CD4-positive, alpha-beta T cell treated with Interleukin-17A for 4 hours (primary cell): Measurements from ENCODE around the gene MLX.

Experiments used
- DNase-seq: peaks from one replicate; pipeline ENCODE4 v3.0.0-alpha.2; 2020; ENCODE audit warnings: mixed read lengths

MLX gene, protein sequence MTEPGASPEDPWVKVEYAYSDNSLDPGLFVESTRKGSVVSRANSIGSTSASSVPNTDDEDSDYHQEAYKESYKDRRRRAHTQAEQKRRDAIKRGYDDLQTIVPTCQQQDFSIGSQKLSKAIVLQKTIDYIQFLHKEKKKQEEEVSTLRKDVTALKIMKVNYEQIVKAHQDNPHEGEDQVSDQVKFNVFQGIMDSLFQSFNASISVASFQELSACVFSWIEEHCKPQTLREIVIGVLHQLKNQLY

DNA sequence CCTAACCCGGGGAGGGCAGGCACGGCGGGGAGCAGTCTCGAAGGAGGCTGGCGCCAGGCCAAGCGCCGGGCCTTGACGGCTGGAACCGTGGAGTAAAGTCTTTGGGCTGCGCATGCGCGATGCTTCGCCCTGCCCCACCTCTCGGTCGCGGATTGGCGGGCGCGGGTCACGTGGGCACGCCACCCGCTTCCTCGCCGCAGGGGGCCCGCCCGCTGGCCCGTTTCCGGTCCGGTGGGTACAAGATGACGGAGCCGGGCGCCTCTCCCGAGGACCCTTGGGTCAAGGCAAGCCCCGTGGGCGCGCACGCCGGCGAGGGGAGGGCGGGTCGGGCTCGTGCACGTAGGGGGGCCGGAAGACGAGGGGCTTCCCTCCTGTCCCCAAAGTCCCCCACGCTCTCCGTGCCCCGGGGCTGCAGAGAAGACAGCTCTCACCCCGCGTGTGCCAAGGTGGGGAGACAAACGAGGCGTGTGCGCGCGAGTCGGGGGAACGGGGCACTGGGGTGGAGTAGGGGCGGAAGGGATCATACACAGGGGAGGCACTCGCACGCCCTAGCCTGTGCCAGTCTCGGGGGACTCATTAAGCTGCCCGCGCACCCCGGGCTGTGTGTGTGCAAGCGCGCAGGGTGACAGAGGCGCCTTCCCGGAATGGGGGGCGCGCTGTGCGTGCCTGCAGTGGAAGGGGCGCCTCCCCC, at the start of gene MLX:
TSS of gene MLX (plus strand) at position 218 of the 691 bp plus-strand sequence. CDS start at position 243, 25 bp downstream.
- peak; percentile 94 for DNase-seq

DNA sequence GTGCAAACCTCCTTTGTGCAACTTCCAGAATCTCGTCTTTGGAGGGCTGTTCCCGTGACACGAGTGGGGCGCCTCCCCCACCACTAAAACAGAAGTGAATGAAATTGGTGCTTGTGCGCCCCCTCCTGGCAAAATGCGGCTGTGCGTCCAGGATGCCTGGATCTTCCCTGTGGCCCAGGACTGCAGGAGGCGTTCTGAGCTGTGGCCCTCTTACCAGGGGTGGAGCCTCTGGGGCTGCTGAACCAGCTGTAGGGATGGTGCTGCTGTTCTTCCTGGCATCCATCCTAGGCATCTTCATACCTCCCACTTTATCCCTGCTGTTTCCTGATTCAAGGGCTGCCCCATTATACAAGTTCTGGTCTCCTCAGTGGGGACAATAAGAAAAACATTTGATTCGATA, 49.4 kb upstream of the MLX start:
- DNase-seq = peak; percentile 90

DNA sequence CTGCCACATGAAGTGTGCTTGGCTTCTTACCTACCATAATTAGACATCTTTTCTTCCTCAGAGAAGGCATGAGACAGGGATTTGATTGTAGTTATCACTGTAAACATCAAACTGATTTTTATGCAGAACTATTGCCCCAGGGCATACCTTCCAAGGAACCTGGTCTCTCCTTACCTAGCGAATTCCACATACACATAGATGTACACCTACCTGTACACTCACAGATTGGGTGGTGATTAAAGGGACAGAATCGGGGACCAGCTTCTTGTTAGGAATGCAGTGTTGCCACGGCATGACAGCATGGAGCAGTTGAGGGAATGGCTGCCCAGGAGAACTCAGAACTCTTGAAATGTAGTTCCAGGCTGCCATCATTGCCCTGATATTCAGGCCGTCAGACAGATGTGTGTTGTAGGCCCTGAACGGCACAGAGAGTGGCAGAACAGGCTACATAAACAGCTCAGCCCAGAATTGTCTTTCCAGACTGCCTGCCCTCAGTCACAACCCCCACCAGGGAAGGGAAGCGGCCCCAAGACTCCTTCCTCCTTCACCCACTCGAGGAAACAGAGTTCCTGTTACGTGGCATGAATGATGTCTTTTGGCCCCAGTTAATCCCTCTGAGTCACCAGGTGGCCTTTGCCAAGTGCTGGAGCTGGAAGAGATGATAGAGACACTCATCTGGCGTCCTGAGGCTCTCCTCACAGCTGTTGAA, 48.7 kb upstream of the MLX start:
- DNase-seq = no peak

DNA sequence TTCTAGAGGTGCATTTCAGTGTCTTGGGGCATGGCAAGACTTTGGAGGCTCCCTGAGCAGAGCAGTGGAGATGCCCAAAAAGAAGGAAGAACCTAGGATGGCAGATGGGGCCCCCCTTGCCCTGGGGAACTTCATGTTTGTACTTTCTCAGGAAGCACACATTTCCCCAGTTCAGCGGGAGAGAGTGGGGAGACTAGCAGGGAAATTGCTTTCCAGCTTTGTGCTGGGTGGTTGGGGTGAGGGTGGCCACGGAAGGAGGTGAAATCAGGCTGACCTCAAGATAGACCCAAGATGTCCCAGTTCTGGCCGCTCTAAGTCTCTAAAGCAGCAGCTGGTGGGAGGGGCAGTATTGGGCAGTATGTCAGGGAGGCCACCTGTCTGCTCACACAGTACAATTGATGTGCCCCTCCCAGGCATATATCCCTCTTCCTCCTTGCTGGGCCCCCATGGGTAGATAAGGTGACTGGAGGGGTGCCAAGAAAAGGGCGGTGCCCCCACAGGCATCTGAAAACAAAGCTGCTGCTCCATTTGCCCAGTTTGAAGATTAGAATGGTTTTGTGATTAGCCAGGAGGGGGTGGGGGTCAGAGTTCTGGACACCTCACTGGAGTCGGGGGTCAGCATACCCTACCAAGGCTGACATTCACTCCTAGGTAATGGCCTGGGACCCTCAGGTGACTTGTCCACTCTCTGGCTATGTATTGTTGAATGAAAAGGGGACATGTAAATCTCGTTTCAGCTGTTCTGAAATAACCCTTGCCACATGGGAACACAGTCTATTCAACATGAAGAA, 48.0 kb upstream of the MLX start:
- DNase-seq = no peak

DNA sequence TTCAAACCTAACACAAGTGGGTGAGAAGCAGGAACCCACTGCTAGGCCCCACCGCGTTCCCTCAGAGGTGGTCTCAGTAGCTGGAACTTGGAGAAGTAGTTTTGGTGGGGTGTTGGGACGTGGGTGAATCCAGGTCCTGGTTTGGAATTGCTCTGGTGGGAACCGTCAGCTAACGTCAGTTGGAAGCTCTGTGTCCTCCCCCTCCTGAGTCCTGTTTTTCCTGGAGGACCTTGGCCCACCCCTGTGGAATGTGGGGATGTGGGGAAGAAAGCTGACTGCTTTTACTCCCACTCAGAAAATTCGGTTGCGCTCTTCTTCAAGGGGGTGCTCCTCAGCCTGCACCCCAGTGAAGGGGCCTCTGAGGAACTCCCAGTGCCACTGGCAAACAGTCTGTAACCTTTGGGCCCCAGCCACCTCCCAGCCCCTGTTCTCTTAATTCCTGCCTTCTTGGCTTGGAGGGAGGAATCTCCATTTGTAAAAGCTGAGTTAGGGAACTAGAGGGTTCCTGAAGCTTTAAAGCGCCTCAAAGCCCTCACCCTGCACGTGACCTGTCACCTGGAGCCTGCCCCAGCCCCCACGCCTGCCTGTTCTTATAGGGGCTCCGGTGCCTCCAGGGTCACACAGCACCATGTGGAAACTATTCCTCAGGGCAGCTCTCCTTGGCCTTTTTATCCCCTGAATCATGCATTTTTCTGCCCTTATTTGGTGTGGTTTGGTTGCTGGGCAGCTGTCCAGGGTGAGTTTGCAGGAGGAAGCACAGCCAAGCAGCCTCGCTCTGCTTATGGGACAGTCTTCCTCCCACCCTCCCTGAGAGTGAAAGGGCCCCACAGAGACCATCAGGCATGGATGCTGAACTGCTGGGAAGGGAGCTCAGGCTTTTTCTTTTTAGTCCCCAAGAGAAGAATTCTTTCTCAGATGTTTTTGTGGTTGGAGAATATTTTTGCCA, 47.1 kb upstream of the MLX start:
- DNase-seq = no peak

DNA sequence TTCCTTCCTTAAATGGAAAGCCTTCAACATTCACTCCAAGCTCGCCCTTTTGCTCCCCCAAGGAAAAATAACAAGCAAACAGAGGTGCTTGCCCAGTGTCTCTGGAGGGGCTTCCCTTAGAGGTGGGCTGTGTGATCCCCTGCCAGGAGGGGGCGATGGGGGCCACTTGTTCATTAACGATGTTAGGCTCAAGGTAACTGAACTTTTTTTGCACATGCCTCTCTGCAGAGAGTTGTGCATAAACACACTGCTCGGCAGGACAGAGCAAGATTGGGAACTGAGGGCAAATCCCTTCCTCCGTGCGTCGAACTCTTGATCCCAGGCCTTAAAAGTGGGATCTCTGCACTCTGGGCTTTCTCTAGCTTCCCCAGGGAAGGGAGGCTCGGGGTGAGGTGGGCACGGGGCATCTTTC, 46.4 kb upstream of the MLX start:
- DNase-seq = peak; percentile 53

DNA sequence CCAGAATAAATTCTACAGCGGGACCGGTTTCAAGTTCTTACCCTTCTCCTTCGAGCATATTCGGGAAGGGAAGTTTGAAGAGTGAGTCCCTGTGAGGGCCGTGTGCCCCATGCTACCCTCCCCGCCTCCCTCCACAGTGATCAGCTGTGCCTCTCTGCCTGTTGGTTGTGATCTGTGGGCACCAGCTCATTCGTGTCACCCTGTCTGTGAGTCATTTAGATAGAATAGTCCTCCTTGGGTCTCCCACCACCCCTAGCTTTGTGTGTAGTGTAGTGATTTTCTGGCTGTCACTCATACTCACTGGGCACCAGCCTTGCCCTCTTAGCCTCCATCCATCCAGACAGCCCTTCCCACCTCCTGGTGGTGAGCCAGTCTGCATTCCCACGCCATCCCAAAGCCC, 45.9 kb upstream of the MLX start:
- DNase-seq = no peak

DNA sequence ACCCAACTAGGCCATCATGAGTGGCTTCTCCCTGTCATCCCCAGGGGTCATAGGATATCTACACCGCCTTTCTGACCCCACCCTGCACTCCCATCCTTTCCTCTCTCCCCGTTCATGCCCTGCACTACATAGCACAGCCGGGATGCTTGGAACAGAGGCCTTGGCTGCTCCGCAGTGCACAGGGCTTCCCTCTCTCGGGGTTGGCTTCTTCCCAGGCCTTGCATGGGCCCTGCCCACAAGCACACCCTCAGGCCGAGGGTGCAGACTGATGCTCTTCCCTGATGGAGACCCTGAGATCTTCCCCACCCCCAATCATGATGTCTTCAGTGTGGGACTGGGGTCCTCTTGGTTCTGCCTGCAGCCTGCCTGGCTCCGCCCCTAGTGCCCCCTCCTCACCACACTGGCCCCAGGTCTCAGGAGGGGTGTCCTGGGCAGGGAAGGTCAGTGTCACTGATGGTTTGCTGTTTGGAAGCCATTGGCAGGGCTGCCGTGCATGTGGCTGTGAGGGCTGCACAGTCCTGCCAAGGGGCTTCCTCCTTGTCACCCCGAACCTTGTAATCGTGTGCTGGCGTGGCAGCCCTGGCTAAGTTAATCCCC, 45.1 kb upstream of the MLX start:
- no peak for DNase-seq

DNA sequence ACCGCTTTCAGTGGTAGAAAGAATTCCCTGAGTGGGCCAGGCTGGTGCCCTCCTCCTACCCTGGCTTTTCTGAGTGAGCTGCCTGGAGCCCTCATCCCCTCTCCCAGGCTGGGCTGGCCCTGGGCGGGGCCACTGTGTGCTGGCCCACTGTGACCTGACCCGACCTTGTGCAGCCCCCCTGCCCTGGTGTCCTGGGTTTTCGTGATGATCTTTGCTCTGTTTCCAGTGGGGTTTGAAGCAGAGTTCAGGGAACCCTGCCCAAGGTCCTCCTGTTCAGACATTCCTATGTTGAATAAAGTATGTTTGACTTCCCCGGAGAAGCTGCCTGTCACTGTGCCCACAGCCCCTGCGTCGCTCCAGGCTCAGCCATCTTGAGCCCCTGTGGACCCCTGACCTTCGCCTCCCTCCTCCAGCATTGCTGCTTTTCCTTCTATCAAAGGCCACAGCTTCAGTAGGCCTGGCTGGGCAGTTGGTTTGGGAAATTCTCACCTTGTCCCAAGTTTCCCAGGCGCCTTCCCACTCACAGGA, 44.6 kb upstream of the MLX start:
- DNase-seq = no peak

DNA sequence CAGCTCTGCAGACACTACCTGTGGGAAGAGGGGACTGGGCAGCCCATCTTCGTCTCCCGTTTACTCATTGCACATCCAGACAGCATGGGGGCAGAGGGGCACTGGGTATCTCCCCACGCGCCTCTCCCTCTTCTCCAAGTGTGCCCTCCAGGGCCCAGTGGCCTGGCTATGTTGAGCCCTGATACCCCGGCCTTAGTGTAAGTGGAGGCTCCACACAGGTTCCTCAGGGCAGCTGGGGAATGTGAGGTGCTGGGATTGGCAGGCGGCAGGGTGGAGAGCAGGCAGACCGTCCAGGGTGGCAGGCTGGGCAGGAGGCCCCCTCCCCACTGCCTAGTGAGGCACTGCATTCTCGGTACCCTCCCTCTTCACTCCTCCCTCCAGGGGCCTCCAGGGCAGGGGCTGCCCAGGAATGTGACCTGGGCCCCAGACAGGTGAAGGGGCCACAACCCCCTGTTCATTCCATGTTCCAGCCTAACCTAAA, 44.1 kb upstream of the MLX start:
- no peak for DNase-seq

DNA sequence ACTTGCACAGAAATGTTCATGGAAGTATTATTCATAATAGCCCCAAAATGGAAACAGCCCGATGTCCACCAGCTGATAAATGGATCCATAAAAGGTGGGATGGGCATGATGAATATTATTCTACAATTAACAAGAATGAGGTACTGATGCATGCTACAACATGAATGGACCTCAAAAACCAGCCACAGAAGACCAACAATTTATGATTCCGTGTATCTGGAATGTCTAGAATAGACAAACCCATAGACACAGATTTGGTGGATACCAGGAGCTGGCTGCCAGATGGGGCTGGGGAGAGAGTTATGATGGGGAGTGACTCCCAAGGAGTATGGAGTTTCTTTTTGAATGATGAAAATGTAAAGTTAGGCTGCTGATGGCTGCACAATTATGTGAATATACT, 41.7 kb upstream of the MLX start:
- no peak for DNase-seq

DNA sequence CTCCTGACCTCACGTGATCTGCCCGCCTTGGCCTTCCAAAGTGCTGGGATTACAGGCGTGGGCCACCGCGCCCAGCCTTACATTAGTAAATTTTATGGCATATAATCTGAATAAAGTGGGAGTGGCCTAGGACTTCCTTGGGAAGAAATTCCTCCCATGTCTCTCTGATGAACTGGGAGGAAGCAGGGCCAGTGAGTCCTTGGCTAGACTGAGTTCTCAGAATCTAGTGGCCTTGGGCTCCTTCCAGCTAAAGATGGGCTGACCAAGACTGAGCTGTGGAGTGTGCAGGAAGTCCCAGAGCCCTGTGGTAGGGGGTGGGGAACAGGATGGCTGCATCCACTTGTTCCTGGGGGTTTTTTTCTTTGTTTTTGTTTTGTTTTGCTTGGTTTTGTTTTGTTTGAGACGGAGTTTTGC, 40.9 kb upstream of the MLX start:
- no peak for DNase-seq

DNA sequence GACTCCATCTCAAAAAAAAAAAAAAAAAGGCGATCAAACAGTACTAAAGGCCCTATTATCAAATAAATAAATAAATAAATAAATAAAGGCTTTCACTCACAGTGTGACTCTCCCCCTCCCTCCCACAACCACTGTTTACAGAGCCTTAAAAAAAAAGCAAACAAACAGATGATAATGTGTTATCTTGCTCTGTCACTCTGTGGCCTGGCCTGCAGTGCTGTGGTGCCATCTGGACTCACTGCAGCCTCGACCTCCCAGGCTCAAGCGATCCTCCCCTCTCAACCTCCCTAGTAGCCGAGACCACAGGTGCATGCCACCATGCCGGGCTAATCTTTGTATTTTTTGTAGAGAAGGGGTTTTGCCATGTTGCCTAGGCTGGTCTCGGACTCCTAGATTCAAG, 39.0 kb upstream of the MLX start:
- no peak for DNase-seq

DNA sequence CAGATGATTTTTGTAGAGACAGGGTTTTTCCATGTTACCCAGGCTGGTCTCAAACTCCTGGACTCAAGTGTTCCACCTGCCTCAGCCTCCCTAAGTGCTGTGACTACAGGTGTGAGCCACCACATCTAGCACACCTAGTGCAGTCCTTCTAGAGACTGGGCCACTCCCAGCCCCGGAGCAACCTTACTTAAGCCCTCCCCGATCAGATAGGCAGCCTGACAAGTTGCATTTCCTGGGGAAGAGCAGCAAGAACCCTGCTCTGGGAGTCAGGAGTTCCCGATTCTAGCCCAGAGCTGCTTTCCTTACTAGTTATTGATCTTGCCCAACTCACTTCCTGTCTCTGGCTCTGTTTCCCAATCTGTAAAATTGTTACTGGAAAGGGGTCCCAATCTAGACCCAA, 37.8 kb upstream of the MLX start:
- DNase-seq = no peak

DNA sequence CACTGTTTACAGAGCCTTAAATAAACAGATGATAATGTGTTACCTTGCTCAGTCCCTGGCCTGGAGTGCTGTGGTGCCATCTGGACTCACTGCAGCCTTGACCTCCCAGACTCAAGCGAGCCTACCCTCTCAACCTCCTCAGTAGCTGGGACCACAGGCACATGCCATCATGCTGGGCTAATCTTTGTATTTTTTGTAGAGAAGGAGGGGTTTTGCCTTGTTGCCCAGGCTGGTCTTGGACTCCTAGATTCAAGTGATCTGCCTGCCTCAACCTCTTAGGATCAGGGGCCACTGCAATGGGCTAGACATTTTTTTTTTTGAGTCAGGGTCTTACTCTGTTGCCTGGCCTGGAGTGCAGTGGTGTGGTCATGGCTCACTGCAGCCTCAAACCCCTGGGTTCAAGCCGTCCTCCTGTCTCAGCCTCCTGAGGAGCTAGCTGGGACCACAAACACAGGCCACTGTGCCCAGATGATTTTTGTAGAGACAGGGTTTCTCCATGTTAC, 35.9 kb upstream of the MLX start:
- no peak for DNase-seq

DNA sequence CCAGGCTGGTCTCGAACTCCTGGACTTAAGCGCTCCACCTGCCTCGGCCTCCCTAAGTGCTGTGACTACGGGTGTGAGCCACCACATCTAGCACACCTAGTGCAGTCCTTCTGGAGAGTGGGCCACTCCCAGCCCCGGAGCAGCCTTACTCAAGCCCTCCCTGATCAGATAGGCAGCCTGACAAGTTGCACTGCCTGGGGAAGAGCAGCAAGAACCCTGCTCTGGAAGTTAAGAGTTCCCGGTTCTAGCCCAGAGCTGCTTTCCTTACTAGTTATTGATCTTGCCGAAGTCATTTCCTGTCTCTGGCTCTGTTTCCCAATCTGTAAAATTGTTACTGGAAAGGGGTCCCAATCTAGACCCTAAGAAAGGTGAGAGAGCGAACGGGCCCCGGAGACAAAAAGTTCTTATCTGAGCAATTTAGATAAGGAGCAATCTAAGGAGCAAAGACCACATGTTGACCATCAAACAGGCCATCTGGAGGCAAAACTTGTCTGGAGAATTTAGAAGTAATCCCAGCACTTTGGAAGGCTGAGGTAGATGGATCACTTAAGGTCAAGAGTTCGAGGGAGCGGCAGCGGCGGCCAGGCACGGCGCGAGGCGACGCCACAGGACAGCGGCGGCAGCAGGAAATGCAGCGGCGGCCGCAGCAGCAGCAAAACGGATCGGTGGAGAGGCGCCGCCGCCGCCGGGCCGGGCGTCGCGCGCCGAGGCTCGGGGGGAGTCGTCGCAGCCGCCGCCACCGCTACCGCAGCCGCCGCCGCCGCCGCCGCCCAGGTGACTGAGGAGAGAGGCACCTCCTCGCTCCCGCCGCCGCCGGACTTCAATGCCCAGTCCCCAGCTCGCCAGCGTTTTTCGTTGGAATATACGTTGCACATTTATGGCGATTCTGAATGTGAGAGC, 35.2 kb upstream of the MLX start:
- peak; percentile 73 for DNase-seq

DNA sequence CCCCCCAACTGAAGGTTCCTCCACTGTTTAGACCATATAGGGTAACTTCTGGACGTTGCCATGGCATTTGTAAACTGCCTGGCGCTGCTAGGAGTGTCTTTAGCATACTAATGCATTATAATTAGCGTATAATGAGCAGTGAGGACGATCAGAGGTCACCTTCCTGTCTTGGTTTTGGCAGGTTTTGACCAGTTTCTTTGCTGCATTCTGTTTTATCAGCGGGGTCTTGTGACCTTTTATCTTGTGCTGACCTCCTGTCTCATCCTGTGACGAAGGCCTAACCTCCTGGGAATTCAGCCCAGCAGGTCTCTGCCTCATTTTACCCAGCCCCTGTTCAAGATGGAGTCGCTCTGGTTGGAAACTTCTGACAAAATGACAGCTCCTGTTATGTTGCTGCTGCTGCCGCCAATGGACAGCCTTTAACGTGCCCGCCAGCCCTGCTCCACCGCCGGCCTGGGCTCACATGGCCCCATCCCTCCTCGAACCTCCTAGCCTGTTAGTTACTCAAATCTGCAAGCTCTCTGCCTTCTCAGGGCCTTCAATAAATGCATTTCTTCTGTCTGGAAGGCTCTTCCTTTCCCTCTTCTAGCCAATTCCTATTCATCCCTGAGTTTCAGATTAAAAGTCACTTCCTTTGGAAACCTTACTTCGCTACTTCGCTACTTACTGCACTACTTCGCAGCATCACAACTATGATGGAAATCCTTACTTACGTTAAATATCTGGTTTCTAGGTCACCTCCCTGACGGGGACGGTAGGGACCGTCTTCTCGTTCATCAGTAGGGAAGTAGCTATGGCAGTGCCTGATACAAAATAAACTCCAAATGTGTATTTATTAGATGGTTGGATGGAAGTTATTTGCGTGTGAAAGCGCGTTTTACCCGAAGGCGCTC, 31.5 kb upstream of the MLX start:
- DNase-seq = no peak

DNA sequence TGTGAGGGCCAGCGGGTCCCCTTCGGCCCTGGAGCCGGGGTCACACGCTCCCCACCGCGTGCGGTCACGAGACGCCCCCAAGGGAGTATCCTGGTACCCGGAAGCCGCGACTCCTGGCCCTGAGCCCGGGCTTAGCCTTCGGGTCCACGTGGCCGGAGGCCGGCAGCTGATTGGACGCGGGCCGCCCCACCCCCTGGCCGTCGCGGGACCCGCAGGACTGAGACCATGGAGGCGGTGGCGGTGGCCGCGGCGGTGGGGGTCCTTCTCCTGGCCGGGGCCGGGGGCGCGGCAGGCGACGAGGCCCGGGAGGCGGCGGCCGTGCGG, 30.9 kb upstream of the MLX start, which contains the start of gene NAGLU:
TSS of gene NAGLU (plus strand) at position 194 of the 324 bp plus-strand sequence. CDS start at position 226, 32 bp downstream.
- peak; percentile 86 for DNase-seq
